Measurements from ENCODE around the gene TSGA10IP. TPM values are rescaled to one million over a fixed set of nuclear protein-coding genes. Genes with fewer than 3 reads are reported as not detected.

The TSGA10IP gene
- total RNA-seq, 1 experiment from 2014 or later: not detected

- no peak for DNase-seq
- H3K9me3 ChIP-seq (replicated peaks): no peaks in the 10 kb centered on the region
- no peak overlapping the region for H3K27ac ChIP-seq
- peaks cover 51% of the 10 kb centered on the region for H3K36me3 ChIP-seq
- H3K27me3 ChIP-seq: no peaks in the 10 kb centered on the region
- H3K4me3 ChIP-seq: no peak overlapping the region
- peaks cover 4% of the 10 kb centered on the region for H3K4me1 ChIP-seq
Observed at GRCh38 chr11:65967329-65967934, 22.2 kb downstream of the TSGA10IP start.

DNA sequence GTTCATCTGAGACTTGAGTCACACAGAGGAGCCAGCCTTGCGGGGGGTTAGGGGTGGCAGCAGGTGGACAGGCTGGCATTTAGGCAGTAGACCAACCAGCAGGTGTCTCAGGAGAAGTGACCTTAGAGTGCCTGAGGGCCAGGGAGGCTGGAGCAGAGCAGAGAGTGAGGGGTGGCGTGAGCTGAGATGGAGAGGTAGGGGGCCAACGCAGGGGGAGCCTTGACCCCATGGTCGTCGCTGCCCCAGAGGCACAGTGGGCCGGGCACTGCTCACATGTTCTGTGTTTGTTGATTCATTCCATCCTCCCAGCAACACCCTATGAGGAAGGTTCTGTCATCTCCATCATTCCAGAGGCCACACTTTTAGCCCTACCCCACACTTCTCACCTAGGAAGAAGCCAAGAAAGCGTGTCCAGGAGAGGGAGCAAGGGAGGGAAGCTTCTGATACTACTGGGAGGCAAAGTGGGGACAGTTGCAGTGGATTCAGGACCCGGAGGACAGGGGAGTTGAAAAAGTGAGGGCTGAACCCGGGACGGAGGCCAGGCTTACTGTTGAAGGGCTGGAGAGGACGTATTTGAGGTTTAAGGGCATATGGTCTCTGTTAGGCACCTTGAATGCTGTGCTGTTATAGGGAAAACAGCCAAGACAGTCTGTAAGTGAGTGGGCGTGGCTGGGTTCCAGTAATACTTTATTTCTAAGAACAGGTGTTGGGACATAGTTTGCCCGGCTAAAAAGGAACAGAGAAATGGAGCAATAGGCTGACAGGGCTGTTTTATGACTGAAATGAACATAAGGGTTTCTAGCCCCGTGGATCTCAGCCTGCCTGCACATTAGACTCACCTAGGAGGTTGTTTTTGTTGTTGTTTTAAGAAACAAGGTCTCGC is 23.6 kb downstream of the TSGA10IP start:
- no peaks in the 10 kb centered on the region for H3K9me3 ChIP-seq (replicated peaks)
- H3K27me3 ChIP-seq: no peaks in the 10 kb centered on the region
- H3K36me3 ChIP-seq: peaks cover 54% of the 10 kb centered on the region
- no peaks in the 10 kb centered on the region for H3K4me1 ChIP-seq
- no peak overlapping the region for H3K4me3 ChIP-seq
- DNase-seq: no peak
- no peak overlapping the region for H3K27ac ChIP-seq

GRCh38 chr11:65972116-65972515 is 26.8 kb downstream of the TSGA10IP start:
- no peak for DNase-seq
- Histone ChIP-seq H3K4me3 (no peak overlapping the region), H3K36me3 (peaks cover 26% of the 10 kb centered on the region), H3K27ac (no peak overlapping the region), H3K9me3 (replicated peaks) (no peaks in the 10 kb centered on the region), H3K27me3 (no peaks in the 10 kb centered on the region), H3K4me1 (no peaks in the 10 kb centered on the region)

DNA sequence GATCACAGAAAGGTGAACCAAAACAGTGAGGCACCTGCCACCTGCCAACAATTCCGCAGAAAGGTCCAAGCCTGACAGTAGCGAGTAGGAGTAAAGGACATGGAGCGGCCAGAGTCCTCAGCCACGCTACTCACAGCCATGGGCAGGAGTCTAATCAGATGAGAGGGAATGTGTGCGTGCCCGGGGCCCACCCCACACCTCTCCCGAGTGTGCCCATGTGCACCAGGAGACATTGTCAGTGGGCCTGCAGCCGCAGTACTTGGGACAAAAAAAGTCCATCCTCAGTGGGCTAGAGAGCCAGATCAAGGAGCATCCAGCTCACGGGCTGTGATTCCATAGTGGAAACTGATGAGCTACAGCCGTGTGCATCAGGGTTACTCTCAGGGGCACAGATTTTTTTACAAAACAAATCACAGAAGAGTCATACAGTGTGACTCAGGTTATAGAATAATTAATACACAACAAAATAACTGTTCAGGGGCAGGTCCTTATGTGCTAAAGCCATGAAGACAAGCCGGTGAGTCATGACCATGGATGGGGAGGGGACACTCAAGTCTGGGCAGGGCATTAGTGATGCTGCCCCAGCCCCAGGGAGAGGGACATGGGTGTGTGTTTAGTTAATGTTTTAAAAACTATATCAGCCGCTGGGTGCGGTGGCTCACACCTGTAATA is 28.3 kb downstream of the TSGA10IP start:
- no peak overlapping the region for H3K4me3 ChIP-seq
- H3K4me1 ChIP-seq: no peaks in the 10 kb centered on the region
- no peak for DNase-seq
- peaks cover 15% of the 10 kb centered on the region for H3K36me3 ChIP-seq
- no peaks in the 10 kb centered on the region for H3K27me3 ChIP-seq
- H3K9me3 ChIP-seq (replicated peaks): no peaks in the 10 kb centered on the region
- H3K27ac ChIP-seq: no peak overlapping the region

DNA sequence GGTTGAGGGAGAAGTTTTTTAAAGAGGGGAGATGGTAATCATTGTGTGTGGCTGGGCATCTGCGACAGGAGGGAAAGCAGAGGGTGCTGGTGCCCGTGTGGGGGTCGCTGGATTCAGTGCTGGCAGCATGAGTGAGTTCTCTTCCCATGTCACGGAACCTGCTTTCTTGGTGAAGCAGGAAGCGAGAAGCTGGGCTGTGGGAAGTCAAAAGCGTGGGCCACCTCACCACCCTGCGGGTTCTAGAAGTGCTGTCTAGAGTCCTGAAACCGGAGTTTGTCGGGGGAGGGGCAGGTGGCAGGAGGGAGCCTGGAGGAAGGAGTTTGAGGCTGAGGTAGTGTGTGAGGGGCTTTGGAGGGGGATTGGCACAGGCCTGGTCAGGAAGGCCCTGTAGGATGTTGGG is 30.5 kb downstream of the TSGA10IP start:
- Histone ChIP-seq H3K27me3 (no peaks in the 10 kb centered on the region), H3K27ac (no peak overlapping the region), H3K4me1 (no peaks in the 10 kb centered on the region), H3K4me3 (no peak overlapping the region), H3K36me3 (peaks cover 16% of the 10 kb centered on the region), H3K9me3 (replicated peaks) (no peaks in the 10 kb centered on the region)
- DNase-seq: no peak

GRCh38 chr11:65976216-65977176 is 31.2 kb downstream of the TSGA10IP start:
- peaks cover 16% of the 10 kb centered on the region for H3K36me3 ChIP-seq
- no peak overlapping the region for H3K4me3 ChIP-seq
- no peak for DNase-seq
- no peaks in the 10 kb centered on the region for H3K27me3 ChIP-seq
- no peak overlapping the region for H3K27ac ChIP-seq
- no peaks in the 10 kb centered on the region for H3K9me3 ChIP-seq (replicated peaks)
- no peaks in the 10 kb centered on the region for H3K4me1 ChIP-seq

DNA sequence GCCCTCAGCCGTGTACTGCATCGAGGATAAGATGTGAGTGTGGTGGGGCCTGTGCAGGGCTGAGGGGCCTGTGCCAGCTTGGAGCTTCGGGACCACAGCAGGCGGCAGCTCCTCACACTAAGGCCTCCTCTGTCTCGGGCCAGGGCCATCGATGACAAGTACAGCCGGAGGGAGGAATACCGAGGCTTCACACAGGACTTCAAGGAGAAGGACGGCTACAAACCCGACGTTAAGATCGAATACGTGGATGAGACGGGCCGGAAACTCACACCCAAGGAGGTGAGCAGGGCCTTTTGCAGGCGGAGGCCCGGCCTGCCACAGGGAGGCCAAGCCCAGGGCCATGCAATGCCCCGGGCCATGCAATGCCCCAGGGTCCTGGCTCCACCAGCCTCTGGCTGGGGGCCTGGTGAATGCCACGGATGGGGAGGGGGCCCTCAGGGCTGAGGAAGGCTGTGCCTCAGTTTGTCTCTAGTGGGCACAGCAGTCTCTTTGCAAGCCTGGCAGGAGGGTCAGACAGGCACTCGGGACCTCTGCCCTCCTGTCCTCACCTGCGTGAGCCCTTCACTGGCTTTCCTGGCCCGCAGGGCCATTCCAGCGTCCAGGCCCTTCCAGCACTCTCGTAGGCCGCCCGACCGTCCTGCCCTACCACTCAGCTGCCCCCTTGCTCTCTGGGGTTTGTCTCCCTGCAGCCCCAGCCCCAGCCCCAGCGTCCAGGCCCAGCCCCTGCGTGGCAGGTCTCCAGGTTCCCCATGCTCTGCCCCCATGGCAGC is 32.5 kb downstream of the TSGA10IP start:
- H3K4me3 ChIP-seq: no peak overlapping the region
- H3K27ac ChIP-seq: no peak overlapping the region
- H3K27me3 ChIP-seq: no peaks in the 10 kb centered on the region
- H3K4me1 ChIP-seq: no peaks in the 10 kb centered on the region
- H3K9me3 ChIP-seq (replicated peaks): no peaks in the 10 kb centered on the region
- peaks cover 16% of the 10 kb centered on the region for H3K36me3 ChIP-seq
- DNase-seq: no peak

- DNase-seq: no peak
- Histone ChIP-seq H3K36me3 (peaks cover 11% of the 10 kb centered on the region), H3K27ac (no peak overlapping the region), H3K4me1 (no peaks in the 10 kb centered on the region), H3K9me3 (replicated peaks) (no peaks in the 10 kb centered on the region), H3K27me3 (no peaks in the 10 kb centered on the region), H3K4me3 (no peak overlapping the region)
Observed at GRCh38 chr11:65978391-65979238, 33.3 kb downstream of the TSGA10IP start.

GRCh38 chr11:65979261-65979759 is 34.0 kb downstream of the TSGA10IP start:
- H3K27ac ChIP-seq: no peak overlapping the region

DNA sequence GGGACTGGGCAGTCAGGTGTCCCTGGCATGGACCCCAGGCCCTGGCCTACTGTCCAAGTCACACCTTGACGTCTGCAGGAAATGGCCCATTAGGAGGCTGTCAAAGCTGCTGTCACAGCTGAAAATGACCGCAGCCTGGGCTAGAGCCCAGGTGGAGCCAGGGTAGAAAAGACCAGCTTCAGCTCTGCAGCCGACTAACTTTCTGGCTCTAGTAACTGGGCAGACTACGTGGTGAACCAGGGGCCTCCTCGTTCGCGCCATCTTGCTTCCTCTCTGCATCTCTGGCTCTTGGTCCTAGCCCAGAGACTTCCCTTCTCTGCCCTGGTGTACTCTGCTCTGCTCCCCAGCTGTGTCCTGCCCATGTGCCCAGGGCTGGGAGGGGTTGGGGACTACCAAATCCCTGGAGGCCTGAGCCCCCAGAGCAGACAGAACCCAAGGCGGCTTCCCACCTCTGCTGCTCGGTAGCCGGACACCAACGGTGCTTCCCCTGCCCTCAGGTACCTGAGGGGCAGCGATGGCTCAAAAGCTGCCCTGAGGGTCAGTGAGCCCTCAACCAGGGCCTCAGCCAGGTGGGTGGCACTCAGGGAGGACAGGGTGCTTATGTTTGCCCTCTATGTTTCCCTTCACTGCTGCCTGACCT is 35.9 kb downstream of the TSGA10IP start:
- peaks cover 11% of the 10 kb centered on the region for H3K36me3 ChIP-seq
- no peak for DNase-seq
- H3K27me3 ChIP-seq: no peaks in the 10 kb centered on the region
- H3K4me1 ChIP-seq: no peaks in the 10 kb centered on the region
- H3K4me3 ChIP-seq: no peak overlapping the region
- H3K27ac ChIP-seq: no peak overlapping the region
- no peaks in the 10 kb centered on the region for H3K9me3 ChIP-seq (replicated peaks)

More at GRCh38 chr11:65979261-65979759, 34.0 kb downstream of the TSGA10IP start:
- DNase-seq: no peak
- Histone ChIP-seq H3K36me3 (peaks cover 11% of the 10 kb centered on the region), H3K27me3 (no peaks in the 10 kb centered on the region), H3K4me1 (no peaks in the 10 kb centered on the region), H3K9me3 (replicated peaks) (no peaks in the 10 kb centered on the region), H3K4me3 (no peak overlapping the region)

DNA sequence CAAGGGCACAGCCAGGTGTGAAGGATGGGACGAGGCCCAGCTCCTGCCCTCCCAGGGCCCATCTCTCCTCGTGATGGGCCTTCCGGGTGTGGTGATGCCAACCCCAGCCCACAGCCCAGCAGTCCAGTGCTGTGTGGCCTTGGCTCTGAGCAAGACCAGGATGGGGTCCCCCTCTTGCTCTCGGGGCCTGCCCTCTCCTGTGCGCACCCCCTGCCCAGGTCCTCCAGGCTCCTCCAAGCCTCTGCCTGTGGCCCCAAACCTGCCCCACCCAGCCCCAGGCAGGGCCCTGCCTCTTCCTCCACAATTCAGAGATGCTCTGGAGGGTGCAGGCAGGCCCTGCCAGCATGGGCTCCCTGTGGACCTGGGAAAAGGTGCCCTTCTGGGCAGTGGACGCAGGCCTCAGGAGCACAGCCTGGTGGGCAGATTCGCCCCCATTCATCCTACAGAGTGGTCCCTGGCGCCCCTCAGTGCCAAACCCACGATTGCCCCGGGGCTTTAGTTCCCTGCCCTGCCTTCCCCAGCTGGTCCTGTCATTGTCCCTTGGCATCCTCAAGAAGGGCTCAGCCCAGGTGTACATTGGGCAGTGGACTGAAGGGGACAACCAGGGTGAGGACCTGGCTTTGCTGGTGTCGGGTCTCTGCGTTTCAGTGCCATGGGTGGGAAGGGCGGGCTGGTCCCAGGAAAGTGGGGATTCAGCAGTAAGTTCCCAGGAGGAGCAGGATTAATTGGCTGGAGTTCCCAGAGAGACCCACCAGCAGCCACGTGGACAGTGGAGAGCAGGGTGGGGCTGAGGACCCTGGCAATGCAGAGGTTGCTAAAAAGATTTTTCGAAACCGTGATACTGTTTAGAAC is 36.9 kb downstream of the TSGA10IP start:
- Histone ChIP-seq H3K27ac (no peak overlapping the region), H3K36me3 (peaks cover 11% of the 10 kb centered on the region), H3K9me3 (replicated peaks) (no peaks in the 10 kb centered on the region), H3K4me1 (no peaks in the 10 kb centered on the region), H3K4me3 (no peak overlapping the region), H3K27me3 (no peaks in the 10 kb centered on the region)
- no peak for DNase-seq

Data from SJCRH30 (cell line).